Hair follicular keratinocyte (primary cell): ENCODE measurements around the gene GAGE12F. TPM values are rescaled to one million over a fixed set of nuclear protein-coding genes. Genes with fewer than 3 reads are reported as not detected.

Source experiments
- total RNA-seq: library from RNA; depleted of rRNA; stranded (reverse); fragments of >200 nt; gene quantifications from 2 replicates; pipeline ENCODE4 v1.2.3, GENCODE V29; 2015

GAGE12F gene, protein sequence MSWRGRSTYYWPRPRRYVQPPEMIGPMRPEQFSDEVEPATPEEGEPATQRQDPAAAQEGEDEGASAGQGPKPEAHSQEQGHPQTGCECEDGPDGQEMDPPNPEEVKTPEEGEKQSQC
- not detected in 2 replicates for total RNA-seq

DNA sequence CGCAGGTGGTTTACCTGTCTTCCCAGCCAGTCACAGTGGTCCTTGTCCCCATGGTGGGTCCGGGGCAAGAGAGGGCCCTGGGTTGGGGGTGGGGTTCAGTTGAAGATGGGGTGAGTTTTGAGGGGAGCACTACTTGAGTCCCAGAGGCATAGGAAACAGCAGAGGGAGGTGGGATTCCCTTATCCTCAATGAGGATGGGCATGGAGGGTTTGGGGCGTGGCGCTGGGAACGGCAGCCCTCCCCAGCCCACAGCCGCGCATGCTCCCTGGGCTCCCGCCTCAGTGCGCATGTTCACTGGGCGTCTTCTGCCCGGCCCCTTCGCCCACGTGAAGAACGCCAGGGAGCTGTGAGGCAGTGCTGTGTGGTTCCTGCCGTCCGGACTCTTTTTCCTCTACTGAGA, at the start of gene GAGE12F:
Gene GAGE12F (plus strand): TSS at position 301 of the 400 bp plus-strand sequence. CDS start 1,155 bp downstream, outside the sequence.

DNA sequence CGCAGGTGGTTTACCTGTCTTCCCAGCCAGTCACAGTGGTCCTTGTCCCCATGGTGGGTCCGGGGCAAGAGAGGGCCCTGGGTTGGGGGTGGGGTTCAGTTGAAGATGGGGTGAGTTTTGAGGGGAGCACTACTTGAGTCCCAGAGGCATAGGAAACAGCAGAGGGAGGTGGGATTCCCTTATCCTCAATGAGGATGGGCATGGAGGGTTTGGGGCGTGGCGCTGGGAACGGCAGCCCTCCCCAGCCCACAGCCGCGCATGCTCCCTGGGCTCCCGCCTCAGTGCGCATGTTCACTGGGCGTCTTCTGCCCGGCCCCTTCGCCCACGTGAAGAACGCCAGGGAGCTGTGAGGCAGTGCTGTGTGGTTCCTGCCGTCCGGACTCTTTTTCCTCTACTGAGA, 28.8 kb upstream of the GAGE12F start, which contains the start of gene GAGE12C:
Gene GAGE12C (plus strand): TSS at position 301 of the 400 bp plus-strand sequence. CDS start 1,155 bp downstream, outside the sequence.

DNA sequence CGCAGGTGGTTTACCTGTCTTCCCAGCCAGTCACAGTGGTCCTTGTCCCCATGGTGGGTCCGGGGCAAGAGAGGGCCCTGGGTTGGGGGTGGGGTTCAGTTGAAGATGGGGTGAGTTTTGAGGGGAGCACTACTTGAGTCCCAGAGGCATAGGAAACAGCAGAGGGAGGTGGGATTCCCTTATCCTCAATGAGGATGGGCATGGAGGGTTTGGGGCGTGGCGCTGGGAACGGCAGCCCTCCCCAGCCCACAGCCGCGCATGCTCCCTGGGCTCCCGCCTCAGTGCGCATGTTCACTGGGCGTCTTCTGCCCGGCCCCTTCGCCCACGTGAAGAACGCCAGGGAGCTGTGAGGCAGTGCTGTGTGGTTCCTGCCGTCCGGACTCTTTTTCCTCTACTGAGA, 19.2 kb upstream of the GAGE12F start, which contains the start of gene GAGE12D:
Gene GAGE12D (plus strand): TSS at position 301 of the 400 bp plus-strand sequence. CDS start 1,155 bp downstream, outside the sequence.

DNA sequence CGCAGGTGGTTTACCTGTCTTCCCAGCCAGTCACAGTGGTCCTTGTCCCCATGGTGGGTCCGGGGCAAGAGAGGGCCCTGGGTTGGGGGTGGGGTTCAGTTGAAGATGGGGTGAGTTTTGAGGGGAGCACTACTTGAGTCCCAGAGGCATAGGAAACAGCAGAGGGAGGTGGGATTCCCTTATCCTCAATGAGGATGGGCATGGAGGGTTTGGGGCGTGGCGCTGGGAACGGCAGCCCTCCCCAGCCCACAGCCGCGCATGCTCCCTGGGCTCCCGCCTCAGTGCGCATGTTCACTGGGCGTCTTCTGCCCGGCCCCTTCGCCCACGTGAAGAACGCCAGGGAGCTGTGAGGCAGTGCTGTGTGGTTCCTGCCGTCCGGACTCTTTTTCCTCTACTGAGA, 9.7 kb upstream of the GAGE12F start, which contains the start of gene GAGE12E:
Gene GAGE12E (plus strand): TSS at position 301 of the 400 bp plus-strand sequence. CDS start 1,155 bp downstream, outside the sequence.

DNA sequence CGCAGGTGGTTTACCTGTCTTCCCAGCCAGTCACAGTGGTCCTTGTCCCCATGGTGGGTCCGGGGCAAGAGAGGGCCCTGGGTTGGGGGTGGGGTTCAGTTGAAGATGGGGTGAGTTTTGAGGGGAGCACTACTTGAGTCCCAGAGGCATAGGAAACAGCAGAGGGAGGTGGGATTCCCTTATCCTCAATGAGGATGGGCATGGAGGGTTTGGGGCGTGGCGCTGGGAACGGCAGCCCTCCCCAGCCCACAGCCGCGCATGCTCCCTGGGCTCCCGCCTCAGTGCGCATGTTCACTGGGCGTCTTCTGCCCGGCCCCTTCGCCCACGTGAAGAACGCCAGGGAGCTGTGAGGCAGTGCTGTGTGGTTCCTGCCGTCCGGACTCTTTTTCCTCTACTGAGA, 9.5 kb downstream of the GAGE12F start, which contains the start of gene GAGE12G:
Gene GAGE12G (plus strand): TSS at position 301 of the 400 bp plus-strand sequence. CDS start 1,155 bp downstream, outside the sequence.

DNA sequence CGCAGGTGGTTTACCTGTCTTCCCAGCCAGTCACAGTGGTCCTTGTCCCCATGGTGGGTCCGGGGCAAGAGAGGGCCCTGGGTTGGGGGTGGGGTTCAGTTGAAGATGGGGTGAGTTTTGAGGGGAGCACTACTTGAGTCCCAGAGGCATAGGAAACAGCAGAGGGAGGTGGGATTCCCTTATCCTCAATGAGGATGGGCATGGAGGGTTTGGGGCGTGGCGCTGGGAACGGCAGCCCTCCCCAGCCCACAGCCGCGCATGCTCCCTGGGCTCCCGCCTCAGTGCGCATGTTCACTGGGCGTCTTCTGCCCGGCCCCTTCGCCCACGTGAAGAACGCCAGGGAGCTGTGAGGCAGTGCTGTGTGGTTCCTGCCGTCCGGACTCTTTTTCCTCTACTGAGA, 19.0 kb downstream of the GAGE12F start, which contains the start of gene GAGE12H:
Gene GAGE12H (plus strand): TSS at position 301 of the 400 bp plus-strand sequence. CDS start 1,155 bp downstream, outside the sequence.

DNA sequence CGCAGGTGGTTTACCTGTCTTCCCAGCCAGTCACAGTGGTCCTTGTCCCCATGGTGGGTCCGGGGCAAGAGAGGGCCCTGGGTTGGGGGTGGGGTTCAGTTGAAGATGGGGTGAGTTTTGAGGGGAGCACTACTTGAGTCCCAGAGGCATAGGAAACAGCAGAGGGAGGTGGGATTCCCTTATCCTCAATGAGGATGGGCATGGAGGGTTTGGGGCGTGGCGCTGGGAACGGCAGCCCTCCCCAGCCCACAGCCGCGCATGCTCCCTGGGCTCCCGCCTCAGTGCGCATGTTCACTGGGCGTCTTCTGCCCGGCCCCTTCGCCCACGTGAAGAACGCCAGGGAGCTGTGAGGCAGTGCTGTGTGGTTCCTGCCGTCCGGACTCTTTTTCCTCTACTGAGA, 28.6 kb downstream of the GAGE12F start, which contains the start of gene GAGE2A:
Gene GAGE2A (plus strand): TSS at position 301 of the 400 bp plus-strand sequence. CDS start 1,155 bp downstream, outside the sequence.

DNA sequence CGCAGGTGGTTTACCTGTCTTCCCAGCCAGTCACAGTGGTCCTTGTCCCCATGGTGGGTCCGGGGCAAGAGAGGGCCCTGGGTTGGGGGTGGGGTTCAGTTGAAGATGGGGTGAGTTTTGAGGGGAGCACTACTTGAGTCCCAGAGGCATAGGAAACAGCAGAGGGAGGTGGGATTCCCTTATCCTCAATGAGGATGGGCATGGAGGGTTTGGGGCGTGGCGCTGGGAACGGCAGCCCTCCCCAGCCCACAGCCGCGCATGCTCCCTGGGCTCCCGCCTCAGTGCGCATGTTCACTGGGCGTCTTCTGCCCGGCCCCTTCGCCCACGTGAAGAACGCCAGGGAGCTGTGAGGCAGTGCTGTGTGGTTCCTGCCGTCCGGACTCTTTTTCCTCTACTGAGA, 38.1 kb downstream of the GAGE12F start, which contains the start of gene GAGE1:
Gene GAGE1 (plus strand): TSS at position 301 of the 400 bp plus-strand sequence. CDS start 1,155 bp downstream, outside the sequence.

Other genes starting within 250 kb of the GAGE12F start
- gene GAGE12J, start 238.8 kb upstream of the GAGE12F start, total RNA-seq = not detected in 2 replicates
- gene GAGE13, start 229.3 kb upstream of the GAGE12F start, total RNA-seq = not detected in 2 replicates
- not detected in 2 replicates for gene GAGE12C, start 28.7 kb upstream of the GAGE12F start, total RNA-seq
- gene GAGE12D, start 19.1 kb upstream of the GAGE12F start, total RNA-seq = not detected in 2 replicates
- gene GAGE12E, start 9.6 kb upstream of the GAGE12F start, total RNA-seq = not detected in 2 replicates
- gene GAGE12G, start 9.6 kb downstream of the GAGE12F start, total RNA-seq = not detected in 2 replicates
- not detected in 2 replicates for gene GAGE12H, start 19.1 kb downstream of the GAGE12F start, total RNA-seq
- gene GAGE2A, start 28.7 kb downstream of the GAGE12F start, total RNA-seq = not detected in 2 replicates
- gene GAGE1, start 38.2 kb downstream of the GAGE12F start, total RNA-seq = not detected in 2 replicates
- not detected in 2 replicates for gene PAGE1, start 135.1 kb downstream of the GAGE12F start, total RNA-seq